HT1080 (cell line): ENCODE measurements around the gene BABAM2. TPM values are rescaled to one million over a fixed set of nuclear protein-coding genes. Genes with fewer than 3 reads are reported as not detected.
"Not testable (repeated sequence)": the region's sequence is repeated elsewhere in the genome, so short reads cannot be mapped to it uniquely, and the experiment has no call there.

Source experiments
- DNase-seq: peaks from one replicate; pipeline ENCODE4 v3.0.0-alpha.2; 2015; ENCODE audit warnings: low read depth
- total RNA-seq: library from RNA; depleted of rRNA; stranded (reverse); fragments of >200 nt; shearing (Covaris generic); gene quantifications from 2 replicates; pipeline ENCODE4 v1.2.3, GENCODE V29; 2014

BABAM2 gene
- total RNA-seq, 1 experiment from 2014 or later, result 31.8 TPM

GRCh38 chr2:28103611-28104010 is 213.1 kb downstream of the BABAM2 start:
- no peak for DNase-seq

DNA sequence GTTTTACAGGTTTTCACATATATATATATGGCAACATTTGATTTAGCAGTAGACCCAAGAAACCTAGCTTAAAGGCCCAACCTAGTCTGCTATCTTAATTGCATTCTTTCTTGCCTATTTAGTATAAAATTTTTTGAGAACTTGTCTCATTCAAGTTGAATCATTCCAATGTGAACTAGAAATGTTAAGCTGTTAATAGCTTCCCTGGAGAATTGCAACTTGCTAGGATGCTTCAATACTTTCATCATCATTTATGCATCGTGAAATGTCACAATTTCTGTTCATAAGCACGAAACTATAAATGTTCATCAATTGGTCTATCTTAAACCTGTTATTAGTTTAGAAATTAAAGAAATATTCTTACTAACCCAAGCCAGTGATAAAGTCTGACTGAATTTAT is 217.6 kb downstream of the BABAM2 start:
- no peak for DNase-seq

- not testable (repeated sequence) for DNase-seq
Measured at GRCh38 chr2:28113771-28114170, 223.2 kb downstream of the BABAM2 start.

DNA sequence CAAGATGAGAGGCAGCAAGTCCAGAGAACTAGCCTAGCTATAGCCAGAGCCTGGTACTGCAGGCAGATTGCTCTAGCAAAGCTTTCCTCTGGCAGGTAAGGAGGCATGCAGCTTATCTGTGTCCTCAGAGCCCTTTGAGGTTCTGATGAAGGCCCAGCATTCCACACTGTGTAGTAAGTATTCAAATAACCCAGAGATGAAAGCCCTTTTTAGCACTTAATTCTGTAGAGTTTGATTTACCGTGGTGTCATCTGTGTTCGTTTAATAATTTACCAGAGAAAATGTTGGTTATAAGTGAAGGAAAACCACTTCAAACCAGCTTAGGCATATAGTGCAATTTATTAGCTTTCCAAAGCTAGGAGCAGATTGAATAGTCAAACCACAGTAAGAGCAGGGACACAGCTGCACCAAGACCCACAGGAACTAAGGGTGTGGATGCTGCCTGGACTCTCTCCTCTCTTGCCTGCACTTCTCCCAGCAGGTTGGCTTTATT is 226.6 kb downstream of the BABAM2 start:
- no peak for DNase-seq

DNA sequence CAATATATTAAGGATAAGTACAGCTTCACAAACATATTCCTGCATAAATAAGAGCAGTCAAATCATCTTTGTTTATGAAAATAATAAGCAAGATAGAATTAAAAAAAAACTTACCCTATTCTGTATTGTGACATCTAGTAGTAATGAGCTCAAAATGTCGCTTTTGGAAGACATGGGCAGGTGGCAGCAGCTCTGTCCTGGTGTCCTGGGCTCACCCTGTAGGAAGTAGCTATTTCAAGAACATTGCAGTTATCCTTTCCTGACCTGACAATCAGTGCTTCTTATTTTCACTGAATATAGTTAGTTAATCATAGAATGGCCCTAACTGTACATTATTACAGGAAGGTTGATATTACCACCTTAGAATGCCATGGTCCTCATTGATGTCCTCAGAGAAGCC is 229.1 kb downstream of the BABAM2 start:
- DNase-seq, result no peak

DNA sequence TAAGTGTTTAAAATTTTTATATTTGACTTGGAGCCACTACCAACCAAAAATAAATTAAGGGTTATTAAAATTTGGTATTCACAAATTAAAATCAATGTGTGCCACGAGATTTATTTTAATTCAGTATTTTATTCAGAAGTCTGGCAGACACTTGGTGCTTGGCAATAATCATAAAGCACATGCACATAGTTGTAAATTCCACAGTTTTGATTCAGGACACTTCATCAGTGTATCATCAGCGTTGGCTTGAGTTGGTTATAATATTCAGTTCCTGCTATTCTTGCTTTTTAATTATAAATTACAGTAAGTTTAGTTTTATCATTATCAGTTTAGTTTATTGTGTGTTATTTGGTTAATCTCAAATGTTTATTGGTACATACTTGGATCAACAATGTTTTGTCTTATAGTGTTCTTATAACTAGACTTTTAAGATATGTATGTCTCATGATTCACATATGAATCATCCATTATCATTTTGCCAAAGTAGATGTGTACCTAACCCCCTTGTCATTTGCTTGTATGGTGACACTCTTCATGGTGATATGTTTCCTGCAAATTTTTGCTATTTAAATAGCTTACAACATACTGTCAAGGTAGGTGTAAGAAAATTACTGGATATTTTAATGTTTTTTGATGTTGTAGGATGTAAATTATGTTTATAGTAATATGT is 237.9 kb downstream of the BABAM2 start:
- peak; percentile 9 for DNase-seq

- DNase-seq, result no peak
Measured at GRCh38 chr2:28129955-28130695, 239.6 kb downstream of the BABAM2 start.

DNA sequence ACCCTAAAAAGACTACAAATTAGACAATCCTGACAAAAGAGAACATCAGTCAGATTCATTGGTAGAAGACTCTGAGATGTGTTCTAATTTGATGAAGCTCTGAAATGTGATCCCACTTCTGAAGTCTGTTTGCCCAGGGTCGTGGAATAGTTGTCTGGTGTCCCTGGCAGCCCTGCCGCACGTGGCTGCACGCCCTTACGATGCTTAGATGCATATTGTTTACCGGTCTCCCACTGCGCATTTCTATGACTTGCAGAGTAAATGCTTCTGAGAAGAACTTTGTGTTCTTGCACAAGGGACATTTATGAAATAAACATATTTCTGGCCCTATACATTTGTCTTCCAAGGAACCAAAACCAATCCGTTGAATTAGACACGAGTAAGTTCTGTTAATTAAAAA is 243.2 kb downstream of the BABAM2 start:
- no peak for DNase-seq

DNA sequence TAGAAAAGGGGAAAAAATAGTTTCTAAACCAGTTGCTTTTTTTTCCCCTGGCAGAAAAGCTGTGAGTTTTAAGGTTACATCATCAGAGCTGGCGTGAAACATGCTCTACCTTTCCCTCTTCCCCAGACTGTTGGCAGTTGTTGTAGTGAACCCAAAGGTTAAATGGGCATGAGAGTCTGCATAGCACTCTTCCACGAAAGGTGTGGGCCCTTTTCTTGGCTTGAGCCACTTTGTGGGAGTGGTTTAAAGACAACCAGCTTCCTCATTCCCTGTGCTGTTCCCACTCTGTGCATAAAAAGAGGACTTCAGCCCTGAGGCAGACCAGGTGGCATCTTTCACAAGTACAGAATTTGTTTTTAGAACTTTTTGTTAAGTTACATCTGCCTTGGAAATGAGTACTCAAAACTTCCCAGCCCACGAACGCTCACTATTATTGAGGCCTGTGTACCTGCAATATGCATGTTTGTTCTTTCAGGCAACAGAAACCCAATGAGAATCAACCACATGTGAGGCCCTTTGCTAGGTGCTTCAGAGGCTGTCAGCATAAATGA is 243.8 kb downstream of the BABAM2 start:
- no peak for DNase-seq

- no peak for DNase-seq
Measured at GRCh38 chr2:28134857-28135256, 244.3 kb downstream of the BABAM2 start.

DNA sequence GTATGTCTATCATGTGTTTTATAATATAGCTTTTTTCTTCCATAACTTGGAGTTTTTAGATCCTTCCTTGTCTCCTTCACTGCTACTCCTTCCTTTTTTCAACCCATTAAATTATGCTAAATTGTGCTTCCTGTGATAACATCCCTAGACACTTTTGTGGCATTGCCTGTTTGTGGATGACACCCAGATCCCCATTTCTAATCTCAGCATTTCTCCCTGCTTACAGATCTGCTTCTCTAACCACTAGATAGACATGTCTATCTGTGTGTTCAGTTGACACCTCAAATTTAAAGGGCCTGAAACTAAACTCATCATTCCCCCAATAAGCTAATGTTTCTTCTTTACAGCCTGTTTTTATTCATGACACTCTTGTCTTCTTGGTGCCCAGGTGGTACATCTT is 244.8 kb downstream of the BABAM2 start:
- DNase-seq, result no peak

DNA sequence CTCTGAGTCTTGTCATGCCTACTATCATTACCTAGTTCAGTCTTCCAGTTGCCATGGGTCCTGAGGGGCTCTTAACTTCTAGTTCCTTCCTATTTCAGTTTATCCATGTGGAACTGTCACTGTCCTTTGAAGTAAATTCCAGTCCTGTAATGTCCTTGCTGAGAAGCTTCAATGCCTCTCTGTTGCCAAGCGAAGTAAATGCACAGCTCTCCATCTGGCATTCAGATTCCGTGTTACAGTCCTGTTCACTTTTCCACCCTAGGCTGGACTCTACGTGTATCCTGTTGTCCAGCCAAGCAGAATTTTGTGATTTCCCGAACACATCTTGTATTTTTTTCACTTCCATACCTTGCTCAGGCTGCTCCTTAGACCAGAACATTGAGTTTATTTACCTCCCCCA is 245.3 kb downstream of the BABAM2 start:
- no peak for DNase-seq

GRCh38 chr2:28136556-28136955 is 246.0 kb downstream of the BABAM2 start:
- no peak for DNase-seq

GRCh38 chr2:28137221-28137620 is 246.7 kb downstream of the BABAM2 start:
- no peak for DNase-seq

- no peak for DNase-seq
Measured at GRCh38 chr2:28142386-28142785, 251.9 kb downstream of the BABAM2 start.

DNA sequence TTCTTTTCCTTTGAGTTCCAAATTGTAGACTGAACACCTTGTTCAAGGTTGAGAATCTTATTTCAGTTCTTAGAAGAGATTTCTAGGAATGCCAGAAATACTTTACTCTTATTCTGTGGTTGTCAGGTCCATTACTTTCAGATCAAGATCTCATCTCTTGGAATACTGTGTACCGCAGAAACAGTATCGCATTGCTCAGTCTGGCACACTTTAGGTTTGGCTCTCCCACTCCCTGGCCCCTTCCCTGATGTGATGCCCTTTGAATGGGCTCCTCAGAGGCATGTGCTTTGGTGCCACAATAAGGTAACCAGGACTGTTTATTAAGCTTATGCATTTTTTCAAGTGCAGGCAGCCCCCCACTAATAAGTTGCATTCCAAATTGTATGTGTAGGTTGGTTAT is 257.5 kb downstream of the BABAM2 start:
- no peak for DNase-seq

- DNase-seq, result no peak
Measured at GRCh38 chr2:28148566-28148965, 258.0 kb downstream of the BABAM2 start.

- no peak for DNase-seq
Measured at GRCh38 chr2:28150236-28150915, 259.8 kb downstream of the BABAM2 start.

- DNase-seq, result no peak
Measured at GRCh38 chr2:28150994-28151393, 260.5 kb downstream of the BABAM2 start.

DNA sequence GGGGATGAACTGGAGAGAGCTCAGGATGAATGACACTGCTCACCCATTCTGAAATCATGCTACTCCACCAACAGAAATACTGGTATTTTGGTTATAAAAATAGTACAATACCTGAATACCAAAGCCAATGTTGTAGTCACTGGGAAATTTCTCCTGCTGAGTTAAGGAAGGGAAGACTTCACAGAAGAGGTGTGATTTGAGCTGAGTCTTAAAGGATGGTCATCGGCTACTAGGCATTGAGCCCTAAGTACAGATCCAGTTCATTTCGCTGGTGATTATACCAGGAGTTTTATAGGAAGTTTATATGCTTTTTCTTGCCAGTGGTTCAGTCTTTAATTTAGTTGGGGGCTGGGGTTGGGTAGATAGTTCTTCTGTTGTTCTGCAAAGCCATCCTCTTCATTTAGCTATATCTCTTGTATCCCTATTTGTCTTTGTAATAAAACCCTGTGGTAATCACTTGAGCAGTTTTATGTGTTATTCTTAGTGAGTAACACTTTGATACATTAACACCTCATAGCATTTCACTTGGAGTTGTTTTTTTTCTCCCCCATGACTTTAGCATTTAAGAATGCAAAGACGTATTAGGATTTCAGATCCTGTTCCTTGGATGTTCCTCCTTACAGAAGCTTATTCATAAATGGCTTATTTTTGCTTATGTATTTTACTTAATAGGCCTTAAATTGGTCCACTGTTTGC is 262.2 kb downstream of the BABAM2 start:
- DNase-seq, result peak; percentile 23

DNA sequence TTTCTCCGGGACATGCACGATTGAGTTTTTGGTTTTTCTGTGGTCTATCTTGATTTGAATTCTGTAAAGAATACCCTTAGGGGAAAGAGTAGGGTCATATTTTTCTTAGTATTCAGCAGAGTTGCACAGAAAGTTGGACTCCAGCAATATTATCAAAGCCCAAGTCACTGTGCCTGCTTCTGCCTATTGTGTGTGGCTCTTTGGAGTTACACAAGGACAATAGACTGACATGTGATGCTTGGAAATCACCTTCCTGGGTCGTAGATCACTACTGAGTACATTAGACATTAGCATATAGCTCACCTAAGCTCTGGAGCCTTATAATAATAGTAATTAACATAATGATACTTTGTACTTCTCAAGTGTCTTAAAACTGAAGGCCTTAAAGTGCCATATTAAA is 263.3 kb downstream of the BABAM2 start:
- no peak for DNase-seq
